Astrocyte (in vitro differentiated cells and primary cell): ENCODE measurements around the gene EVC.

Experiments
- CTCF ChIP-seq: IDR thresholded peaks from 2 replicates; pipeline ENCODE4 v1.5.1; 2011; ENCODE audit warnings: low read depth, mild to moderate bottlenecking, inconsistent platforms, low read length, moderate library complexity; ENCODE audit not compliant: insufficient read depth
- EZH2 ChIP-seq: IDR thresholded peaks from 2 replicates; pipeline ENCODE4 v1.6.1; 2012; ENCODE audit warnings: mild to moderate bottlenecking, low read length, inconsistent platforms; ENCODE audit not compliant: insufficient read depth

- no peak for TF ChIP-seq CTCF
- no peak for TF ChIP-seq EZH2
These were observed 70.0 kb downstream of the EVC start for GRCh38 chr4:5780831-5781480.
